ENCODE results near the gene HCRTR1.
"Not testable (repeated sequence)": the region's sequence is repeated elsewhere in the genome, so short reads cannot be mapped to it uniquely, and the experiment has no call there.

The HCRTR1 gene

GRCh38 chr1:31583082-31583994 is 34.2 kb upstream of the HCRTR1 start:
- no peak for DNase-seq (ENCODE audit: low read depth)
- no peak for TF ChIP-seq CTCF (IDR thresholded peaks at IDR 0.05; ENCODE audit: insufficient read depth, low read depth, low read length, missing control alignments)
- no peak overlapping the region for H3K4me3 ChIP-seq (ENCODE audit: low read depth, low read length)

- H3K4me3 ChIP-seq (ENCODE audit: low read depth, low read length), result no peak overlapping the region
- DNase-seq (ENCODE audit: low read depth), result no peak
- no peak for TF ChIP-seq CTCF (IDR thresholded peaks at IDR 0.05; ENCODE audit: insufficient read depth, low read depth, low read length, missing control alignments)
Measured at GRCh38 chr1:31583995-31584868, 33.3 kb upstream of the HCRTR1 start.

GRCh38 chr1:31584869-31585735 is 32.4 kb upstream of the HCRTR1 start:
- no peak for TF ChIP-seq CTCF (IDR thresholded peaks at IDR 0.05; ENCODE audit: insufficient read depth, low read depth, low read length, missing control alignments)
- DNase-seq (ENCODE audit: low read depth), result no peak
- H3K4me3 ChIP-seq (ENCODE audit: low read depth, low read length), result no peak overlapping the region

- TF ChIP-seq CTCF (IDR thresholded peaks at IDR 0.05; ENCODE audit: insufficient read depth, low read depth, low read length, missing control alignments), result no peak
- no peak for DNase-seq (ENCODE audit: low read depth)
- no peak overlapping the region for H3K4me3 ChIP-seq (ENCODE audit: low read depth, low read length)
Measured at GRCh38 chr1:31585736-31586365, 31.6 kb upstream of the HCRTR1 start.

- TF ChIP-seq CTCF (IDR thresholded peaks at IDR 0.05; ENCODE audit: insufficient read depth, low read depth, low read length, missing control alignments), result no peak
- H3K4me3 ChIP-seq (ENCODE audit: low read depth, low read length), result no peak overlapping the region
- DNase-seq (ENCODE audit: low read depth), result no peak
Measured at GRCh38 chr1:31586376-31587327, 30.8 kb upstream of the HCRTR1 start.

- not testable (repeated sequence) for DNase-seq (ENCODE audit: low read depth); H3K4me3 ChIP-seq (ENCODE audit: low read depth, low read length)
Measured at GRCh38 chr1:31587328-31587699, 30.2 kb upstream of the HCRTR1 start.

Measured in GM12865 (cell line).